ENCODE measurements around the gene CENPW. TPM values are rescaled to one million over a fixed set of nuclear protein-coding genes. Genes with fewer than 3 reads are reported as not detected.

CENPW gene
- total RNA-seq, 1 experiment from 2014 or later, result 62.1 TPM

- Histone ChIP-seq H3K9me3 (ENCODE audit: control insufficient read depth, insufficient read depth, low read depth, low read length) (no peaks in the 10 kb centered on the region), H3K36me3 (ENCODE audit: control insufficient read depth, insufficient read depth, low read length) (no peaks in the 10 kb centered on the region), H3K4me1 (ENCODE audit: control insufficient read depth, insufficient read depth, low read length) (no peaks in the 10 kb centered on the region), H3K4me3 (ENCODE audit: low read depth in 2 of 2, low read length in 2 of 2) (no peak overlapping the region), H3K27me3 (ENCODE audit: control insufficient read depth, insufficient read depth, low read length) (no peaks in the 10 kb centered on the region), H3K27ac (ENCODE audit: low read length) (no peak overlapping the region)
- ChIA-PET POLR2A (no interaction called here), CTCF (no interaction called here)
- DNase-seq (ENCODE audit: low read depth, low spot score), result no peak
- no peak for TF ChIP-seq TCF7L2 (IDR thresholded peaks at IDR 0.05; ENCODE audit: low read depth, low read length)
- TF ChIP-seq POLR2AphosphoS5 (IDR thresholded peaks at IDR 0.05; ENCODE audit: low read depth, low read length), result no peak
- no peak for TF ChIP-seq SIN3A (IDR thresholded peaks at IDR 0.05; ENCODE audit: borderline replicate concordance, insufficient read depth, low read depth, low read length)
- TF ChIP-seq REST (IDR thresholded peaks at IDR 0.05; ENCODE audit: insufficient read depth in 1 of 2, low read depth in 2 of 2, low read length in 1 of 2), result no peak
- TF ChIP-seq, protein P1, sequence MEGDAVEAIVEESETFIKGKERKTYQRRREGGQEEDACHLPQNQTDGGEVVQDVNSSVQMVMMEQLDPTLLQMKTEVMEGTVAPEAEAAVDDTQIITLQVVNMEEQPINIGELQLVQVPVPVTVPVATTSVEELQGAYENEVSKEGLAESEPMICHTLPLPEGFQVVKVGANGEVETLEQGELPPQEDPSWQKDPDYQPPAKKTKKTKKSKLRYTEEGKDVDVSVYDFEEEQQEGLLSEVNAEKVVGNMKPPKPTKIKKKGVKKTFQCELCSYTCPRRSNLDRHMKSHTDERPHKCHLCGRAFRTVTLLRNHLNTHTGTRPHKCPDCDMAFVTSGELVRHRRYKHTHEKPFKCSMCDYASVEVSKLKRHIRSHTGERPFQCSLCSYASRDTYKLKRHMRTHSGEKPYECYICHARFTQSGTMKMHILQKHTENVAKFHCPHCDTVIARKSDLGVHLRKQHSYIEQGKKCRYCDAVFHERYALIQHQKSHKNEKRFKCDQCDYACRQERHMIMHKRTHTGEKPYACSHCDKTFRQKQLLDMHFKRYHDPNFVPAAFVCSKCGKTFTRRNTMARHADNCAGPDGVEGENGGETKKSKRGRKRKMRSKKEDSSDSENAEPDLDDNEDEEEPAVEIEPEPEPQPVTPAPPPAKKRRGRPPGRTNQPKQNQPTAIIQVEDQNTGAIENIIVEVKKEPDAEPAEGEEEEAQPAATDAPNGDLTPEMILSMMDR (IDR thresholded peaks at IDR 0.05), result no peak
- BruUV-seq (replicated peaks), result no TSS peak
- intact Hi-C loops (cut with micrococcal nuclease; ENCODE audit: unreplicated experiment) (no loop called here), in situ Hi-C loops (cut with HindIII; ENCODE audit: low pct_unique_long_range_greater_than_20kb, low sequenced_read_pairs) (no loop called here)
- ATAC-seq, result no peak
These were observed 48.2 kb downstream of the CENPW start for GRCh38 chr6:126388104-126388598.

GRCh38 chr6:126396131-126396530 is 56.2 kb downstream of the CENPW start:
- H3K9me3 ChIP-seq (ENCODE audit: control insufficient read depth, insufficient read depth, low read depth, low read length), result no peaks in the 10 kb centered on the region
- CTCF ChIA-PET, result no interaction called here
- no peaks in the 10 kb centered on the region for H3K4me1 ChIP-seq (ENCODE audit: control insufficient read depth, insufficient read depth, low read length)
- no peak for TF ChIP-seq TCF7L2 (IDR thresholded peaks at IDR 0.05; ENCODE audit: low read depth, low read length)
- TF ChIP-seq, protein P1 (IDR thresholded peaks at IDR 0.05), result no peak
- no peak for TF ChIP-seq SIN3A (IDR thresholded peaks at IDR 0.05; ENCODE audit: borderline replicate concordance, insufficient read depth, low read depth, low read length)
- no peak for TF ChIP-seq REST (IDR thresholded peaks at IDR 0.05; ENCODE audit: insufficient read depth in 1 of 2, low read depth in 2 of 2, low read length in 1 of 2)
- no peak for TF ChIP-seq POLR2AphosphoS5 (IDR thresholded peaks at IDR 0.05; ENCODE audit: low read depth, low read length)
- no peak for DNase-seq (ENCODE audit: low read depth, low spot score)
- ATAC-seq, result no peak
- no TSS peak for BruUV-seq (replicated peaks)
- POLR2A ChIA-PET, result no interaction called here
- intact Hi-C loops (cut with micrococcal nuclease; ENCODE audit: unreplicated experiment), result no loop called here
- no peak overlapping the region for H3K4me3 ChIP-seq (ENCODE audit: low read depth in 2 of 2, low read length in 2 of 2)
- H3K27ac ChIP-seq (ENCODE audit: low read length), result no peak overlapping the region
- in situ Hi-C loops (cut with HindIII; ENCODE audit: low pct_unique_long_range_greater_than_20kb, low sequenced_read_pairs), result no loop called here
- no peaks in the 10 kb centered on the region for H3K27me3 ChIP-seq (ENCODE audit: control insufficient read depth, insufficient read depth, low read length)
- H3K36me3 ChIP-seq (ENCODE audit: control insufficient read depth, insufficient read depth, low read length), result no peaks in the 10 kb centered on the region
